ENCODE measurements around the gene ASIC4. TPM values are rescaled to one million over a fixed set of nuclear protein-coding genes. Genes with fewer than 3 reads are reported as not detected.

The ASIC4 gene
- total RNA-seq, 1 experiment from 2014 or later: 0.79 TPM

GRCh38 chr2:219565130-219566080 lies 51.1 kb downstream of the ASIC4 start (continued):
- TF ChIP-seq KAT7 (CRISPR knock-in tag; IDR thresholded peaks at IDR 0.05; ENCODE audit: borderline replicate concordance) (no peak), ESRRA (CRISPR knock-in tag; IDR thresholded peaks at IDR 0.05; ENCODE audit: borderline replicate concordance) (no peak), ELF4 (CRISPR knock-in tag; IDR thresholded peaks at IDR 0.05; ENCODE audit: low read depth) (no peak), PRRX2 (CRISPR knock-in tag; IDR thresholded peaks at IDR 0.05) (no peak), FOXP1 (CRISPR knock-in tag; IDR thresholded peaks at IDR 0.05; ENCODE audit: borderline replicate concordance) (peak; percentile 51; the same call in 1 of the 2 replicates), SMAD4 (CRISPR knock-in tag; IDR thresholded peaks at IDR 0.05) (no peak), ZNF532 (CRISPR knock-in tag; IDR thresholded peaks at IDR 0.05; ENCODE audit: borderline replicate concordance) (no peak), GTF2I (CRISPR knock-in tag; conservative IDR thresholded peaks at IDR 0.05) (no peak), AR (CRISPR knock-in tag; IDR thresholded peaks at IDR 0.05) (no peak), E2F1 (CRISPR knock-in tag; IDR thresholded peaks at IDR 0.05) (no peak), ATF2 (CRISPR knock-in tag; IDR thresholded peaks at IDR 0.05; ENCODE audit: borderline replicate concordance, low read depth) (no peak), ZNF121 (CRISPR knock-in tag; IDR thresholded peaks at IDR 0.05) (no peak), ZNF416 (CRISPR knock-in tag; IDR thresholded peaks at IDR 0.05) (peak; percentile 16; the same call in 1 of the 2 replicates), FOXK1 (CRISPR knock-in tag; IDR thresholded peaks at IDR 0.05) (no peak)
- TF ChIP-seq, protein P1, sequence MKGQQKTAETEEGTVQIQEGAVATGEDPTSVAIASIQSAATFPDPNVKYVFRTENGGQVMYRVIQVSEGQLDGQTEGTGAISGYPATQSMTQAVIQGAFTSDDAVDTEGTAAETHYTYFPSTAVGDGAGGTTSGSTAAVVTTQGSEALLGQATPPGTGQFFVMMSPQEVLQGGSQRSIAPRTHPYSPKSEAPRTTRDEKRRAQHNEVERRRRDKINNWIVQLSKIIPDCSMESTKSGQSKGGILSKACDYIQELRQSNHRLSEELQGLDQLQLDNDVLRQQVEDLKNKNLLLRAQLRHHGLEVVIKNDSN (CRISPR knock-in tag; IDR thresholded peaks at IDR 0.05): no peak
- TF ChIP-seq, protein P2, sequence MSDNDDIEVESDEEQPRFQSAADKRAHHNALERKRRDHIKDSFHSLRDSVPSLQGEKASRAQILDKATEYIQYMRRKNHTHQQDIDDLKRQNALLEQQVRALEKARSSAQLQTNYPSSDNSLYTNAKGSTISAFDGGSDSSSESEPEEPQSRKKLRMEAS (CRISPR knock-in tag; IDR thresholded peaks at IDR 0.05): peak; percentile 62
- TF ChIP-seq, protein P3, sequence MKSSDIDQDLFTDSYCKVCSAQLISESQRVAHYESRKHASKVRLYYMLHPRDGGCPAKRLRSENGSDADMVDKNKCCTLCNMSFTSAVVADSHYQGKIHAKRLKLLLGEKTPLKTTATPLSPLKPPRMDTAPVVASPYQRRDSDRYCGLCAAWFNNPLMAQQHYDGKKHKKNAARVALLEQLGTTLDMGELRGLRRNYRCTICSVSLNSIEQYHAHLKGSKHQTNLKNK (CRISPR knock-in tag; IDR thresholded peaks at IDR 0.05): no peak
- TF ChIP-seq, protein P4, sequence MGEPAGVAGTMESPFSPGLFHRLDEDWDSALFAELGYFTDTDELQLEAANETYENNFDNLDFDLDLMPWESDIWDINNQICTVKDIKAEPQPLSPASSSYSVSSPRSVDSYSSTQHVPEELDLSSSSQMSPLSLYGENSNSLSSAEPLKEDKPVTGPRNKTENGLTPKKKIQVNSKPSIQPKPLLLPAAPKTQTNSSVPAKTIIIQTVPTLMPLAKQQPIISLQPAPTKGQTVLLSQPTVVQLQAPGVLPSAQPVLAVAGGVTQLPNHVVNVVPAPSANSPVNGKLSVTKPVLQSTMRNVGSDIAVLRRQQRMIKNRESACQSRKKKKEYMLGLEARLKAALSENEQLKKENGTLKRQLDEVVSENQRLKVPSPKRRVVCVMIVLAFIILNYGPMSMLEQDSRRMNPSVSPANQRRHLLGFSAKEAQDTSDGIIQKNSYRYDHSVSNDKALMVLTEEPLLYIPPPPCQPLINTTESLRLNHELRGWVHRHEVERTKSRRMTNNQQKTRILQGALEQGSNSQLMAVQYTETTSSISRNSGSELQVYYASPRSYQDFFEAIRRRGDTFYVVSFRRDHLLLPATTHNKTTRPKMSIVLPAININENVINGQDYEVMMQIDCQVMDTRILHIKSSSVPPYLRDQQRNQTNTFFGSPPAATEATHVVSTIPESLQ (CRISPR knock-in tag; IDR thresholded peaks at IDR 0.05): no peak
- TF ChIP-seq, protein P5, sequence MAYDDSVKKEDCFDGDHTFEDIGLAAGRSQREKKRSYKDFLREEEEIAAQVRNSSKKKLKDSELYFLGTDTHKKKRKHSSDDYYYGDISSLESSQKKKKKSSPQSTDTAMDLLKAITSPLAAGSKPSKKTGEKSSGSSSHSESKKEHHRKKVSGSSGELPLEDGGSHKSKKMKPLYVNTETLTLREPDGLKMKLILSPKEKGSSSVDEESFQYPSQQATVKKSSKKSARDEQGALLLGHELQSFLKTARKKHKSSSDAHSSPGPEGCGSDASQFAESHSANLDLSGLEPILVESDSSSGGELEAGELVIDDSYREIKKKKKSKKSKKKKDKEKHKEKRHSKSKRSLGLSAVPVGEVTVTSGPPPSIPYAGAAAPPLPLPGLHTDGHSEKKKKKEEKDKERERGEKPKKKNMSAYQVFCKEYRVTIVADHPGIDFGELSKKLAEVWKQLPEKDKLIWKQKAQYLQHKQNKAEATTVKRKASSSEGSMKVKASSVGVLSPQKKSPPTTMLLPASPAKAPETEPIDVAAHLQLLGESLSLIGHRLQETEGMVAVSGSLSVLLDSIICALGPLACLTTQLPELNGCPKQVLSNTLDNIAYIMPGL (CRISPR knock-in tag; IDR thresholded peaks at IDR 0.05): no peak
- TF ChIP-seq, protein P6, sequence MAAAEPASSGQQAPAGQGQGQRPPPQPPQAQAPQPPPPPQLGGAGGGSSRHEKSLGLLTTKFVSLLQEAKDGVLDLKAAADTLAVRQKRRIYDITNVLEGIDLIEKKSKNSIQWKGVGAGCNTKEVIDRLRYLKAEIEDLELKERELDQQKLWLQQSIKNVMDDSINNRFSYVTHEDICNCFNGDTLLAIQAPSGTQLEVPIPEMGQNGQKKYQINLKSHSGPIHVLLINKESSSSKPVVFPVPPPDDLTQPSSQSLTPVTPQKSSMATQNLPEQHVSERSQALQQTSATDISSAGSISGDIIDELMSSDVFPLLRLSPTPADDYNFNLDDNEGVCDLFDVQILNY (CRISPR knock-in tag; IDR thresholded peaks at IDR 0.05): no peak

Measured in WTC11 (cell line).